ENCODE measurements around the gene SUPT3H.
A peak's percentile ranks its signal among the peaks of the same experiment; 100 is the strongest.

Gene SUPT3H

GRCh38 chr6:44995486-44996132 is 382.1 kb downstream of the SUPT3H start:
- DNase-seq: no peak

GRCh38 chr6:44989391-44989790 is 388.3 kb downstream of the SUPT3H start:
- DNase-seq: no peak

GRCh38 chr6:44985006-44985405 is 392.7 kb downstream of the SUPT3H start:
- DNase-seq: no peak

GRCh38 chr6:44983467-44984365 is 394.0 kb downstream of the SUPT3H start:
- no peak for DNase-seq

GRCh38 chr6:44980841-44981240 is 396.9 kb downstream of the SUPT3H start:
- no peak for DNase-seq

- DNase-seq: peak in 2 of 5 experiments; percentile 57 to 83
These were observed 400.8 kb downstream of the SUPT3H start for GRCh38 chr6:44976677-44977641.

GRCh38 chr6:44974511-44974910 is 403.2 kb downstream of the SUPT3H start:
- DNase-seq: no peak

- no peak for DNase-seq
These were observed 405.0 kb downstream of the SUPT3H start for GRCh38 chr6:44972709-44973108.

GRCh38 chr6:44969446-44970185 is 408.1 kb downstream of the SUPT3H start:
- DNase-seq: no peak

GRCh38 chr6:44967481-44967880 is 410.3 kb downstream of the SUPT3H start:
- DNase-seq: no peak

- DNase-seq: no peak
These were observed 411.2 kb downstream of the SUPT3H start for GRCh38 chr6:44966449-44967092.

GRCh38 chr6:44965708-44966107 is 412.0 kb downstream of the SUPT3H start:
- no peak for DNase-seq

- no peak for DNase-seq
These were observed 416.8 kb downstream of the SUPT3H start for GRCh38 chr6:44960898-44961297.

GRCh38 chr6:44959651-44960050 is 418.1 kb downstream of the SUPT3H start:
- no peak for DNase-seq

GRCh38 chr6:44957156-44957555 is 420.6 kb downstream of the SUPT3H start:
- DNase-seq: no peak

- DNase-seq: no peak
These were observed 421.3 kb downstream of the SUPT3H start for GRCh38 chr6:44956396-44956795.

- no peak for DNase-seq
These were observed 422.6 kb downstream of the SUPT3H start for GRCh38 chr6:44955145-44955544.

GRCh38 chr6:44954281-44954680 is 423.5 kb downstream of the SUPT3H start:
- DNase-seq: no peak

GRCh38 chr6:44951253-44951747 is 426.4 kb downstream of the SUPT3H start:
- no peak for DNase-seq

GRCh38 chr6:44949596-44950201 is 428.0 kb downstream of the SUPT3H start:
- no peak for DNase-seq

- no peak for DNase-seq
These were observed 434.2 kb downstream of the SUPT3H start for GRCh38 chr6:44943541-44943940.
